Ishikawa (cell line): Measurements from ENCODE around the gene ZNF222.

ENCODE experiments used
- EP300 ChIP-seq: IDR thresholded peaks from 2 replicates; pipeline ENCODE4 v1.6.1; 2012; ENCODE audit warnings: borderline replicate concordance
- FOXM1 ChIP-seq: IDR thresholded peaks from 2 replicates; pipeline ENCODE4 v1.6.1; 2012; ENCODE audit warnings: low read depth, borderline replicate concordance
- TF ChIP-seq, protein P1 (sequence below): IDR thresholded peaks from 2 replicates; pipeline ENCODE4 v1.6.1; 2012; ENCODE audit warnings: low read depth, mild to moderate bottlenecking
- TF ChIP-seq, protein P2 (sequence below): IDR thresholded peaks from 2 replicates; pipeline ENCODE4 v1.6.1; 2012

DNA sequence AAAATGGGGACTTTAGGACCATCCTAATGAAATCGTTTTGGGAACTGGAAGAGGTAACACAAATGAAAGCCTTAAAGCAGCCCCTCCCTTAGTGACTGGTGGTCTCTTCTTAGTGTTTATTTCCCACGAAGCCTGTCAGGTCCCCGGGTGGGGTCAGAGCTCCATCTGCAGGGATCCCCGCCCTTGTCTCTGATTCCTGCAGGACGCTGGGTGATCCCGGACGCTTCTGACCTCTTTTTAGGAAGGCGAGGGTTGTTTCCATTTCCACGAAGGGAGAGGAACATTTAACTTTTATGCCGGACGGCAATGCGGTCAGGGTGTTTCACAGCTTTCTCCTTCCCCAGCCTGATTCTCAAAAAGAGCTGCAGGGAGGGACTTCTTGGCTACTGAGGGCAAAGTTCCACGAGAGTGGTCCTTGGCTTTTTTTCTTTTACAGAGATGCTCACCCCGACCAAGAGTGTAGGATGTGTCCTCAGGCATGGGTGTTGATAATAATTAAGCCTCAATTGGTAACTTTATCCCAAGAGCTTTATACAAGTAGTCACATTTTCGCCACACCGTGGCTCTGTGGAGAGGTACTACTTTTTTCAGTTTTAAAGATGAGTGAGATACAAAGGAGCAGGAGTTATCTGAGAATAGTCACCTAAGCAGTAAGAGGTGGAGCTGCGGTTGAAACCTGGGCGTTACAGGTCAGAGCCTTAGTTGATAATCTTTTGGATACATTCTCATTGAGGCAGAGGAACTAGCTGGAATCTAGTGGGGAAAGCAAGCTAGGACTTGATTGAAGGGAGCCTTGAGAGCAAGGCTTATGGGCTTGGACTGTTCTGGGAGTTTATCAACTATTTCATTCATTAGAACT, 47.6 kb downstream of the ZNF222 start:
- TF ChIP-seq EP300 (no peak), FOXM1 (no peak)
- TF ChIP-seq, protein P1, sequence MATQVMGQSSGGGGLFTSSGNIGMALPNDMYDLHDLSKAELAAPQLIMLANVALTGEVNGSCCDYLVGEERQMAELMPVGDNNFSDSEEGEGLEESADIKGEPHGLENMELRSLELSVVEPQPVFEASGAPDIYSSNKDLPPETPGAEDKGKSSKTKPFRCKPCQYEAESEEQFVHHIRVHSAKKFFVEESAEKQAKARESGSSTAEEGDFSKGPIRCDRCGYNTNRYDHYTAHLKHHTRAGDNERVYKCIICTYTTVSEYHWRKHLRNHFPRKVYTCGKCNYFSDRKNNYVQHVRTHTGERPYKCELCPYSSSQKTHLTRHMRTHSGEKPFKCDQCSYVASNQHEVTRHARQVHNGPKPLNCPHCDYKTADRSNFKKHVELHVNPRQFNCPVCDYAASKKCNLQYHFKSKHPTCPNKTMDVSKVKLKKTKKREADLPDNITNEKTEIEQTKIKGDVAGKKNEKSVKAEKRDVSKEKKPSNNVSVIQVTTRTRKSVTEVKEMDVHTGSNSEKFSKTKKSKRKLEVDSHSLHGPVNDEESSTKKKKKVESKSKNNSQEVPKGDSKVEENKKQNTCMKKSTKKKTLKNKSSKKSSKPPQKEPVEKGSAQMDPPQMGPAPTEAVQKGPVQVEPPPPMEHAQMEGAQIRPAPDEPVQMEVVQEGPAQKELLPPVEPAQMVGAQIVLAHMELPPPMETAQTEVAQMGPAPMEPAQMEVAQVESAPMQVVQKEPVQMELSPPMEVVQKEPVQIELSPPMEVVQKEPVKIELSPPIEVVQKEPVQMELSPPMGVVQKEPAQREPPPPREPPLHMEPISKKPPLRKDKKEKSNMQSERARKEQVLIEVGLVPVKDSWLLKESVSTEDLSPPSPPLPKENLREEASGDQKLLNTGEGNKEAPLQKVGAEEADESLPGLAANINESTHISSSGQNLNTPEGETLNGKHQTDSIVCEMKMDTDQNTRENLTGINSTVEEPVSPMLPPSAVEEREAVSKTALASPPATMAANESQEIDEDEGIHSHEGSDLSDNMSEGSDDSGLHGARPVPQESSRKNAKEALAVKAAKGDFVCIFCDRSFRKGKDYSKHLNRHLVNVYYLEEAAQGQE, result no peak
- TF ChIP-seq, protein P2, sequence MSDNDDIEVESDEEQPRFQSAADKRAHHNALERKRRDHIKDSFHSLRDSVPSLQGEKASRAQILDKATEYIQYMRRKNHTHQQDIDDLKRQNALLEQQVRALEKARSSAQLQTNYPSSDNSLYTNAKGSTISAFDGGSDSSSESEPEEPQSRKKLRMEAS, result no peak
